ENCODE measurements around the gene XPR1. TPM values are rescaled to one million over a fixed set of nuclear protein-coding genes. Genes with fewer than 3 reads are reported as not detected.

The XPR1 gene
- total and polyA plus RNA-seq, 2 donors (not counting 3 experiments of a cell fraction or from before 2014, with no cell fraction given) = 23.9 to 26.7 TPM

GRCh38 chr1:180892272-180892671 is 260.4 kb downstream of the XPR1 start:
- POLR2A ChIA-PET = interaction anchor here (0.6 to 0.9 kb wide), 2 partner anchors 51 to 212 kb away, joined by 3 to 6 read pairs; no protein-coding TSS in a partner anchor
- no peaks in the 10 kb centered on the region for H3K27me3 ChIP-seq (ENCODE audit: control insufficient read depth in 2 of 2, insufficient read depth in 2 of 2, low read length in 2 of 2)
- no peak overlapping the region for H3K27ac ChIP-seq (ENCODE audit: insufficient read depth, low read depth, low read length)
- H3K36me3 ChIP-seq (ENCODE audit: control insufficient read depth in 2 of 2, extremely low read depth in 1 of 2, insufficient read depth in 2 of 2, low read length in 2 of 2) = no peaks in the 10 kb centered on the region
- dilution Hi-C loops (cut with MboI; ENCODE audit: extremely low pct_ligation_motif_present, low sequenced_read_pairs) (no loop called here), intact Hi-C loops (cut with micrococcal nuclease) (loop anchor here (10.0 kb wide), 1 partner anchor 533 kb away; no protein-coding TSS in a partner anchor)
- no peak overlapping the region for H2AFZ ChIP-seq (ENCODE audit: low read depth, low read length)
- FAIRE-seq (no peak), DNase-seq (ENCODE audit: low read depth, low spot score) (no peak)
- no peaks in the 10 kb centered on the region for H3K79me2 ChIP-seq (ENCODE audit: control insufficient read depth, insufficient read depth, low read length)
- no TSS peak for BruUV-seq (replicated peaks)
- no peak overlapping the region for H3K4me2 ChIP-seq (ENCODE audit: insufficient read depth, low read length)
- CTCF ChIA-PET = interaction anchor here (0.6 to 1.3 kb wide), 2 partner anchors 21 to 274 kb away, joined by 3 read pairs; no protein-coding TSS in a partner anchor
- no peaks in the 10 kb centered on the region for H3K9me3 ChIP-seq (replicated peaks; ENCODE audit: control insufficient read depth, insufficient read depth, low read length)
- peaks cover 2% of the 10 kb centered on the region for H3K4me1 ChIP-seq (ENCODE audit: control insufficient read depth, extremely low read depth, insufficient read depth, low read length)
- no peaks in the 10 kb centered on the region for H3K9me1 ChIP-seq (replicated peaks; ENCODE audit: control insufficient read depth, extremely low read depth, insufficient read depth, low read length)
- H4K20me1 ChIP-seq (replicated peaks; ENCODE audit: control insufficient read depth, extremely low read depth, insufficient read depth, low read length) = no peaks in the 10 kb centered on the region
- no peak overlapping the region for H3K9ac ChIP-seq (replicated peaks; ENCODE audit: extremely low read depth, insufficient read depth, low read length)
- no peak overlapping the region for H3K4me3 ChIP-seq (replicated peaks in 1 of 3; ENCODE audit: insufficient read depth in 1 of 3, low read depth in 1 of 3, low read length in 3 of 3)
- TF ChIP-seq POLR2A (IDR thresholded peaks at IDR 0.05; ENCODE audit: low read depth, low read length) (no peak), MYC (IDR thresholded peaks at IDR 0.05; ENCODE audit: low read depth, low read length) (no peak), CTCF (IDR thresholded peaks at IDR 0.05; ENCODE audit: extremely low read depth in 1 of 2, insufficient read depth in 1 of 2, low read depth in 1 of 2, low read length in 2 of 2) (no peak), EZH2 (IDR thresholded peaks at IDR 0.05; ENCODE audit: borderline replicate concordance, low read depth, low read length, severe bottlenecking) (no peak), FOS (IDR thresholded peaks at IDR 0.05; ENCODE audit: borderline replicate concordance, insufficient read depth, low read length) (no peak), GATA2 (IDR thresholded peaks at IDR 0.05; ENCODE audit: insufficient read depth, insufficient read length, low read depth, low read length) (no peak), JUN (IDR thresholded peaks at IDR 0.05; ENCODE audit: borderline replicate concordance, insufficient read depth, insufficient read length, low read depth) (no peak), MAX (IDR thresholded peaks at IDR 0.05; ENCODE audit: insufficient read depth, insufficient read length) (no peak), POLR2AphosphoS5 (IDR thresholded peaks at IDR 0.05; ENCODE audit: insufficient read depth, low read depth, low read length) (no peak)

Data from endothelial cell of umbilical vein (primary cell).